Prostate gland (tissue), 2 donors: ENCODE data around the gene JMY. TPM values are rescaled to one million over a fixed set of nuclear protein-coding genes. Genes with fewer than 3 reads are reported as not detected.

Experiments
- DNase-seq: peaks from one replicate; pipeline ENCODE4 v3.0.0-alpha.2; 2019; ENCODE audit warnings: low spot score
- H3K27ac ChIP-seq, 2 donors: fragments of 200-600 bp; sonication (generic); 2 replicates each; pipeline ENCODE4 v1.5.1; 2017 to 2019
- H3K27me3 ChIP-seq: fragments of 200-600 bp; sonication (generic); replicated peaks from 2 replicates; pipeline ENCODE4 v1.5.1; 2019; ENCODE audit not compliant: insufficient read depth
- H3K36me3 ChIP-seq, 2 donors: fragments of 200-600 bp; sonication (generic); 1 replicate in 1 of 2; 2 replicates in 1 of 2; pipeline versions ENCODE4 v1.5.1 to v1.8.1; 2017 to 2019
- H3K4me1 ChIP-seq: fragments of 200-600 bp; sonication (generic); replicated peaks from 2 replicates; pipeline ENCODE4 v1.5.1; 2019
- H3K4me3 ChIP-seq, 2 donors: fragments of 200-600 bp; sonication (generic); 2 replicates each; pipeline ENCODE4 v1.5.1; 2017 to 2019
- H3K9me3 ChIP-seq: fragments of 200-600 bp; sonication (generic); 2 replicates; pipeline ENCODE4 v1.5.1; 2017
- POLR2A ChIP-seq: fragments of 450-650 bp; IDR thresholded peaks from one replicate; pipeline ENCODE4 v1.6.1; 2016; ENCODE audit warnings: antibody characterized with exemption, mild to moderate bottlenecking
- POLR2AphosphoS5 ChIP-seq: sonication (generic); formaldehyde crosslinking; IDR thresholded peaks from one replicate; pipeline ENCODE4 v1.6.1; 2017; ENCODE audit warnings: antibody characterized with exemption
- WGBS: methylation state at CpG from one replicate; pipeline ENCODE4 v1.1.5; 2018; 5-methylcytosine and 5-hydroxymethylcytosine counted together
- intact Hi-C: fragments of 100-400 bp; cut with DNase I; formaldehyde crosslinking; loops from one replicate; pipeline ENCODE4 v1.14.2; 2022
- total RNA-seq, 2 donors: library from RNA; depleted of rRNA; stranded (reverse); fragments of >200 nt; gene quantifications; one replicate each; pipeline ENCODE4 v1.1.0, GENCODE V29; 2016
- TF ChIP-seq, protein P1 (sequence below), 4 experiments: fragments of 200-600 bp in 2 of 4; fragments of 450-650 bp in 2 of 4; sonication (generic) in 2 of 4; IDR thresholded peaks; 1 replicate in 3 of 4; 2 replicates in 1 of 4; pipeline ENCODE4 v1.5.1; 2016 to 2019; ENCODE audit warnings: antibody characterized with exemption in 4 of 4, mild to moderate bottlenecking in 2 of 4, moderate library complexity in 2 of 4

The JMY gene
- total RNA-seq, 2 donors from 2014 or later, result 19.8 to 25.7 TPM

DNA sequence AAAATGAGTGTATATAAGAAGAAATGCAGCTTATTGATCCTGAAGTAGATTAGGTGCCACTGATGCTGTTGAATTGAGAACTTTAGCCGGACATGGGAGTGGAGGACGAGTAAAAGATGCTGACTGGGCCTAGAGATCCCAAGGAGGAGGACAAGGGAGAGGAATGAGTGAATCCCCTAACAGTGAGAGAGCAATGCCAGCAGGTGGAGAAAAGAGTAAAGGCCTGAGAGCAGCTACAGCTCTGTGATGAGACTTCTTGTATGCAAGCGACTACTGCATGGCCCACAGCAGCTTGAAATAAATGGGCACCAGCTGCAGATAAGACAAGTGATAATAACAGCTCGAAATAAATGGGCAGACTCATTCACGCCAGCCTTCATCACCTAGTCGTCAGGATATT, 44.5 kb upstream of the JMY start:
- Histone ChIP-seq H3K9me3 (no peaks in the 10 kb centered on the region), H3K4me1 (no peaks in the 10 kb centered on the region), H3K36me3 (no peaks in the 10 kb centered on the region), H3K27ac (no peak overlapping the region), H3K4me3 (no peak overlapping the region), H3K27me3 (no peaks in the 10 kb centered on the region)
- intact Hi-C loops, result no loop called here
- TF ChIP-seq POLR2A, result no peak
- TF ChIP-seq, protein P1, sequence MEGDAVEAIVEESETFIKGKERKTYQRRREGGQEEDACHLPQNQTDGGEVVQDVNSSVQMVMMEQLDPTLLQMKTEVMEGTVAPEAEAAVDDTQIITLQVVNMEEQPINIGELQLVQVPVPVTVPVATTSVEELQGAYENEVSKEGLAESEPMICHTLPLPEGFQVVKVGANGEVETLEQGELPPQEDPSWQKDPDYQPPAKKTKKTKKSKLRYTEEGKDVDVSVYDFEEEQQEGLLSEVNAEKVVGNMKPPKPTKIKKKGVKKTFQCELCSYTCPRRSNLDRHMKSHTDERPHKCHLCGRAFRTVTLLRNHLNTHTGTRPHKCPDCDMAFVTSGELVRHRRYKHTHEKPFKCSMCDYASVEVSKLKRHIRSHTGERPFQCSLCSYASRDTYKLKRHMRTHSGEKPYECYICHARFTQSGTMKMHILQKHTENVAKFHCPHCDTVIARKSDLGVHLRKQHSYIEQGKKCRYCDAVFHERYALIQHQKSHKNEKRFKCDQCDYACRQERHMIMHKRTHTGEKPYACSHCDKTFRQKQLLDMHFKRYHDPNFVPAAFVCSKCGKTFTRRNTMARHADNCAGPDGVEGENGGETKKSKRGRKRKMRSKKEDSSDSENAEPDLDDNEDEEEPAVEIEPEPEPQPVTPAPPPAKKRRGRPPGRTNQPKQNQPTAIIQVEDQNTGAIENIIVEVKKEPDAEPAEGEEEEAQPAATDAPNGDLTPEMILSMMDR (IDR thresholded peaks at IDR 0.05), result no peak
- no peak for TF ChIP-seq POLR2AphosphoS5
- 90% methylated on average over 6 of the region's 6 CpGs for WGBS
- DNase-seq, result no peak

DNA sequence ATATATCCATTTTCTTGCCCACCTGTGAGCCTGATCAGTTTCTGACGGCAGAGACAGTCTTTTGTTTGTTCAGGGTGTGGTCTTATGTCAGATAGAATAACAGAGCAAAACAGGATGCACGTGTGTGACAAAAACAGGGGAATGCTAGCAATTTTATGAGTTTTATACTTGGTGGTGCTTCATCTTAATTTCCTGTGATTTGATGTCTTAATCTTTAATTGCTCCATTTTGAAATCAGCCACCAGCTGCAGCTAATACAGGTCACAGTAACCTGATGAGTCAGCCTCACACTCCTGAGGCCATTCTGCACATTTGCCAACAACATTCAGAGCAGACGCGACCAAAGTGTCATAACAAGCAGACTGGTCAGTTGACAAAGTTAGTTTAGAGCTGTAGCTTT, 42.3 kb upstream of the JMY start:
- H3K4me1 ChIP-seq, result no peaks in the 10 kb centered on the region
- WGBS, result 30% methylated on average over 4 of the region's 4 CpGs
- no peaks in the 10 kb centered on the region for H3K27me3 ChIP-seq
- no peak for TF ChIP-seq POLR2AphosphoS5
- no peaks in the 10 kb centered on the region for H3K36me3 ChIP-seq
- no peaks in the 10 kb centered on the region for H3K9me3 ChIP-seq
- H3K27ac ChIP-seq, result no peak overlapping the region
- intact Hi-C loops, result no loop called here
- H3K4me3 ChIP-seq, result no peak overlapping the region
- no peak for DNase-seq

- Histone ChIP-seq H3K9me3 (no peaks in the 10 kb centered on the region), H3K4me1 (no peaks in the 10 kb centered on the region), H3K27ac (no peak overlapping the region), H3K4me3 (no peak overlapping the region), H3K36me3 (no peaks in the 10 kb centered on the region), H3K27me3 (no peaks in the 10 kb centered on the region)
- 64% methylated on average over 3 of the region's 3 CpGs for WGBS
- no peak for TF ChIP-seq POLR2AphosphoS5
- TF ChIP-seq POLR2A, result no peak
- TF ChIP-seq, protein P1 (IDR thresholded peaks at IDR 0.05), result peak in 1 of 4 experiments; percentile 17
- no peak for DNase-seq
- intact Hi-C loops, result no loop called here
These were observed 35.3 kb upstream of the JMY start for GRCh38 chr5:79200573-79201183.

DNA sequence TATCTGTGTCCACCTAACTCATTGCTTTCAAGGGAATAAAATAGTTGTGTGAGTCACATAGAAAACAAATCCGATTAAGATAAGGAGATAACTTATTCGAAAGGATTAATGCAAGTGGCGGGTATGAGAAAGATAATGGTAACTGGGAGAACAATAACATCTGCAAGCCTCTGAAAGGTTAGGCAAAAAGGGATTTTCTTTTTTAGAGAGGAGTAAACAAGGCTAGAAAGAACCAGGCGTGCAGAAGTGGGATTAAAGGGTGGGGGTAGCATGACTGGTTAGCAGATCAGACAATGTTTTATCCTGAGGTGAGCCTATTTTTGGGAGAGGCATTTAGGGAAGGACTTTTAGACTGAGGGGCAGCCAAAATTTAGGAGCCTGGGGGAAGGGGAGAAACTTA, 34.7 kb upstream of the JMY start:
- H3K36me3 ChIP-seq, result no peaks in the 10 kb centered on the region
- 77% methylated on average over 4 of the region's 4 CpGs for WGBS
- H3K4me3 ChIP-seq, result no peak overlapping the region
- TF ChIP-seq POLR2A (no peak), POLR2AphosphoS5 (no peak)
- TF ChIP-seq, protein P1 (IDR thresholded peaks at IDR 0.05), result no peak
- no peaks in the 10 kb centered on the region for H3K4me1 ChIP-seq
- no peaks in the 10 kb centered on the region for H3K27me3 ChIP-seq
- no peak overlapping the region for H3K27ac ChIP-seq
- intact Hi-C loops, result no loop called here
- H3K9me3 ChIP-seq, result no peaks in the 10 kb centered on the region
- no peak for DNase-seq

DNA sequence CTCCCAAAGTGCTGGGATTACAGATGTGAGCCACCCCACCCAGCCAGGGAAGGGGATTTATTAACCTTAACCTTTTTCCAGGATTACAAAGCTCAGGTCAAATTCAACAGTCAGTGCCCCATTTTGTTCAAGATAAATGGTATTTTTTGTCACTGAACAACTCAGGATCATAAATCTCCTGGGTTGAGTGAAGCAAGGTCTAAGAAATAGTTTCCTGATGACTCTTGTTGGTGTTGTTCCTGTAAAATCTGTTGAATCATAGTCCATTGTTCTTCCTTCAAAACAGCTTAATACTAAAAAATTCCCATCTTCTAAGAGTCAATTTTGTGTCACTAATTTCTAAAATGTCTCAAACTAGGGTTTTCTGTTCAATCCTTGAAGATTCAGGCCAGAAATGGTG, 33.9 kb upstream of the JMY start:
- Histone ChIP-seq H3K4me1 (no peaks in the 10 kb centered on the region), H3K27me3 (no peaks in the 10 kb centered on the region), H3K27ac (no peak overlapping the region), H3K36me3 (no peaks in the 10 kb centered on the region), H3K9me3 (no peaks in the 10 kb centered on the region), H3K4me3 (no peak overlapping the region)
- no peak for DNase-seq
- intact Hi-C loops, result no loop called here
- no peak for TF ChIP-seq POLR2AphosphoS5

- intact Hi-C loops, result no loop called here
- Histone ChIP-seq H3K27me3 (no peaks in the 10 kb centered on the region), H3K9me3 (no peaks in the 10 kb centered on the region), H3K4me3 (no peak overlapping the region), H3K4me1 (no peaks in the 10 kb centered on the region), H3K36me3 (no peaks in the 10 kb centered on the region), H3K27ac (no peak overlapping the region)
- TF ChIP-seq, protein P1 (IDR thresholded peaks at IDR 0.05), result no peak
- no peak for TF ChIP-seq POLR2AphosphoS5
- no peak for DNase-seq
- whole genome bisulfite sequencing, result 75% methylated on average over 3 of the region's 3 CpGs
These were observed 30.0 kb upstream of the JMY start for GRCh38 chr5:79205965-79206364.
